ENCODE results near the gene SLC25A47.
"Not testable (repeated sequence)": the region's sequence is repeated elsewhere in the genome, so short reads cannot be mapped to it uniquely, and the experiment has no call there.

Gene SLC25A47

DNA sequence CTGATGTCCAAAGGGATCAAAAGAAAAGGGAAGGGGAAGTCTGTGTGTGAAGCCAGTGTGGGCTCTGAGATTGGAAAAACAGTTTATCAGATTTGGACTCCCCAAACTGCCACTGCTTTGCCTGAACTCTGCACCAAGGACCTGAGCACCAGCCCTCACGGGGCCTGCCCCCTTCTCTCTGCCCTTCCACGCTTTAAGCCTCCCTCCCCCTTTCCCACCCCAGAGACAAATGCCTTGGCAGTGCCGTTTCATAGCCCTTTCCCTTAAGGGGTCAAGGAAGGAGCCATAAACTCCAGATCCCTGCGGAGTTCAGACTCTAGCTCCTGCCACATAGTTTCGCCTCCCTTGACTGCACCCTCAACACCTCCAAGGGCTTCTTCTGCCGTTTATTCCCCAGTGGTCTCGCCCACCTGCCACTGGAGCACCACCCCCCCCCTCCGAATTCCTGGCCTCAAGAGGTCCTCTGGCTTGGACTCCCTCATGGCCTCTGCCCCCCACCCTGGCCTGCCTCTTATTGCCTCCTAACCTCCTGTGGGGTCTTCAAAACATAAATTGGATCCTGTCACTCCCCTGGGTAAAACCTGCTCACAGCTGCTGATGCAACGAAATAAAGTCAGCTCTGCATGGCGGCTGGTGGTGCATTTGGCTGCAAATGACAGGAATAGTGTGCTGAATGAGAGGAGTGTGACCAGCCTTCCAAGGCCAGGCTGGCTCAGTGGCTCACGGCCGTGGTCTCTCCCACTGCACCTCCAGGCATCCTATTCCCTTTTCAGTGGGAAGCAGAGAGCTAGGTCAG, 35.7 kb upstream of the SLC25A47 start:
- TF ChIP-seq, protein P1, sequence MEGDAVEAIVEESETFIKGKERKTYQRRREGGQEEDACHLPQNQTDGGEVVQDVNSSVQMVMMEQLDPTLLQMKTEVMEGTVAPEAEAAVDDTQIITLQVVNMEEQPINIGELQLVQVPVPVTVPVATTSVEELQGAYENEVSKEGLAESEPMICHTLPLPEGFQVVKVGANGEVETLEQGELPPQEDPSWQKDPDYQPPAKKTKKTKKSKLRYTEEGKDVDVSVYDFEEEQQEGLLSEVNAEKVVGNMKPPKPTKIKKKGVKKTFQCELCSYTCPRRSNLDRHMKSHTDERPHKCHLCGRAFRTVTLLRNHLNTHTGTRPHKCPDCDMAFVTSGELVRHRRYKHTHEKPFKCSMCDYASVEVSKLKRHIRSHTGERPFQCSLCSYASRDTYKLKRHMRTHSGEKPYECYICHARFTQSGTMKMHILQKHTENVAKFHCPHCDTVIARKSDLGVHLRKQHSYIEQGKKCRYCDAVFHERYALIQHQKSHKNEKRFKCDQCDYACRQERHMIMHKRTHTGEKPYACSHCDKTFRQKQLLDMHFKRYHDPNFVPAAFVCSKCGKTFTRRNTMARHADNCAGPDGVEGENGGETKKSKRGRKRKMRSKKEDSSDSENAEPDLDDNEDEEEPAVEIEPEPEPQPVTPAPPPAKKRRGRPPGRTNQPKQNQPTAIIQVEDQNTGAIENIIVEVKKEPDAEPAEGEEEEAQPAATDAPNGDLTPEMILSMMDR (IDR thresholded peaks at IDR 0.05): no peak
- no peaks in the 10 kb centered on the region for H3K27me3 ChIP-seq
- intact Hi-C loops (cut with DNase I; ENCODE audit: low total_unique reads): no loop called here
- no peak overlapping the region for H3K4me3 ChIP-seq
- no peaks in the 10 kb centered on the region for H3K9me3 ChIP-seq
- DNase-seq: no peak
- H3K36me3 ChIP-seq: peaks cover 0 to 30% (median 16%) of the 10 kb centered on the region in 3 donors
- H3K27ac ChIP-seq: no peak overlapping the region
- peaks cover 0 to 28% (median 11%) of the 10 kb centered on the region in 4 donors for H3K4me1 ChIP-seq

DNA sequence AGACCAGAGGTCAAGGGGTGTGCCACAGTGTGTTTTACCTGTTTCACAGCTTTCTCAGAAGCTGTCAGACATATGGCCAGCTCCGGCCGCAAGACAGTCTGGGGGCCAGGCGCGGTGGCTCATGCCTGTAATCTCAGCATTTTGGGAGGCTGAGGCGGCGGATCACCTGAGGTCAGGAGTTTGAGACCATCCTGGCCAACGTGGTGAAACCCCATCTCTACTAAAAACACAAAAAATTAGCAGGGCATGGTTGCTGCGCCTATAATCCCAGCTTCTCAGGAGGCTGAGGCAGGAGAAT, 35.2 kb upstream of the SLC25A47 start:
- H3K27ac ChIP-seq; DNase-seq; intact Hi-C loops (cut with DNase I; ENCODE audit: low total_unique reads); H3K27me3 ChIP-seq; H3K4me3 ChIP-seq; H3K9me3 ChIP-seq: not testable (repeated sequence)
- H3K36me3 ChIP-seq: peaks cover 0 to 35% (median 21%) of the 10 kb centered on the region in 3 donors
- peaks cover 0 to 23% (median 11%) of the 10 kb centered on the region in 4 donors for H3K4me1 ChIP-seq

DNA sequence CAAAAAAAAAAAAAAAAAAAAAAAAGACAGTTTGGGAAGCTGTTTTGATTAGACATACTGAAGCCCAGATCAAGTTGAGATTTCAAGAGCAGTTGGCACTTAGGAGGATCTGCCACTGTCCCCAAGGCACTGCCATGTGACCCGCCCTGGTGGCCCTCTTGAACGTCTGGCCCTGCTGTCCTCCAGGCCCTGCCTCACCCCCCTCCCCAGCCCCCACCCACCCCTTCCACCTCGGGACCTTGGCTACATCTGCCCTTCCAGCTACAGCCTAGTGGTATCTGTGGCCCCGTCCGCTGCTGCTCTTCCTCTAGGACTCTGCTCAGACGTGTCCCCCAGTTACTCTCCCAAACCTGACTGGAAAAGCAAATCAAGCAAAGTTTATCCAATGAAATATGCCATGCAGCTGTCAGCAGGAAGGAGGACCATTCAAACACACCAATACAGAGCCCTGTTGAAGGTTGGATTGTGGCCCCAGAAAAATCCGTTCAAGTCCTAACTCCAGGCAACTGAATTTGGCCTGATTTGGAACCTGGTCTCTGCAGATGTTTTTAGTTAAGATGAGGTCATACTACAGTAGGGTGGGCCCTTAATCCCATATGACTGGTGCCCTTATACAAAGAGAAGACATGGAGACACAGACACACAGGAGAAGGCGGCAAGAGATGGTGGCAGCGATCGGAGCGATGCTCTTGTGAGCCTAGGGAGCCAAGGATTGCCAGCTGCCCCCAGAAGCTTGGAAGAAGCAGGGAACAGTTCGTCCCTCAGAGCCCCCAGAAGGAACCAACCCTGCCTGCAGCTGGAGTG, 34.6 kb upstream of the SLC25A47 start:
- no peak overlapping the region for H3K4me3 ChIP-seq
- no peaks in the 10 kb centered on the region for H3K9me3 ChIP-seq
- intact Hi-C loops (cut with DNase I; ENCODE audit: low total_unique reads): no loop called here
- TF ChIP-seq, protein P1 (IDR thresholded peaks at IDR 0.05): no peak
- H3K27ac ChIP-seq: no peak overlapping the region
- peaks cover 0 to 19% (median 11%) of the 10 kb centered on the region in 4 donors for H3K4me1 ChIP-seq
- no peaks in the 10 kb centered on the region for H3K27me3 ChIP-seq
- no peak for DNase-seq
- H3K36me3 ChIP-seq: peaks cover 0 to 37% (median 22%) of the 10 kb centered on the region in 3 donors

DNA sequence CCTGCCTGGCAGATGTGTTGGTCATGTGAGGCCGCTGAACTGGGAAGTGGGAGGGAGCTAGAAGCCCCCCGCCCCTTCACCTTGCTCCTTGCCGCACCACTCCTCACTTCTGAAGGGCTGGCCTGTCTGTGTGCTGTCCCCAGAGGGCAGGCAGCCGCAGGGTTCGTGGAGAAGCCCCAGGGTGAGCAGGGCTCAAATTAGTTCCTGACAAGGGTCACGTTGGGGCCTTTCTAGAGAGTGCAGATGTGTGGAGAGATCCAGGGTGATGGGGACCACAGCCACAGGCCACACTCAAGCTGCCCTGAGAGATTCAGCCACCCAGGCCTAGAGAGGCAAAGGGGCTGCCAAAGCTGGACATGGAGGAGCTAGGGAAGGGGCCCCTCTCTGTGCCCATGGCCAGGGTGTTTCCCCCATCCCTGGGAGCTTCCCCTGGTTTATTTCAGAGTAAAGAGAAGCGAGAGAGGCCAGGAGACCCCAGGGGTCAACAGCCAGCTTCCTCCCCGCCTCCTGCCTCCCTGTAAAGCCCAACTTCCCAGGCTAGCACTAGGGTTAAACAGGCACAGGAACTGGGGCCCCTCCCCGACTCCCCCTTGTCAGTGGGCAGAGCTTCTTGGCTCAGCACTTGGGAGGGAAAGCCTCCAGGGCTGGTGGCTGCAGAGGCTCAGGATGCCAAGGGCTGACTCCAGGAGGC, 33.1 kb upstream of the SLC25A47 start:
- peak in 1 of 2 donors; percentile 16 for DNase-seq
- Histone ChIP-seq H3K4me1 (peaks cover 0 to 8% (median 7%) of the 10 kb centered on the region in 4 donors), H3K4me3 (no peak overlapping the region), H3K9me3 (no peaks in the 10 kb centered on the region), H3K36me3 (peaks cover 0 to 37% (median 22%) of the 10 kb centered on the region in 3 donors), H3K27me3 (no peaks in the 10 kb centered on the region), H3K27ac (no peak overlapping the region)
- TF ChIP-seq, protein P1 (IDR thresholded peaks at IDR 0.05): no peak
- intact Hi-C loops (cut with DNase I; ENCODE audit: low total_unique reads): no loop called here

DNA sequence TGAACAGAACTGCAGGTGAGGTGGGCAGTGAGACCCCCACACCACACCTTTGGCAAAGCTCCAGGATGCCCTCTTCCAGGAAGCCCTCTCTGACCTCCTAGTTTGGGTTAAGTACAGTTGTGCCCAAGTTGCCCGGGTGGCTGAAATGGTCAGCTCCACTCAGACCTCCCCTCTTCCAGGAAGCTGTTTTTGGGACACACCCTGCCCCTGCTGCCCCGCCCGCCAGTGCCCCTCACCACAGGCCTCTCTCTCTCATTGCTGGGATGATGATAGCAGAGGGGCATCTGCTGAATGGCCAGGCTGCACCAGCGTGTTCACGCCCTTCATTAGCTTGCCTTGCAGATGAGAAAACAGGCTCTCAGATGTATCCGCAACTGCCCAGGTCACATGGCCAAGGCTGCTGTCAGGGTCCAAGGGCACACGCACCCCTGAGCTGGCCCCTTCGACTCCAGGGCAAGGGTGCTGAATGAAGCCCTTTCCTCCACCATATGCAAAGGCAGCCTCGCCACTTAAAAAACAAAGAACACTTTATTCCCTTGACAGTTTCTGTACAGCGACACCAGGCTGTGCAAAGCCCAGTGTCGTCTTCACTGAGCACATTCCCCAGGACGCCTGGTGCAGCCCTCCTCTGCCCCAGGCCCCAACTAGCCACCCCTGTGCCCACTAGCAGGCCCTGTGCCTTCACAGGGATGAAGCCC, 32.4 kb upstream of the SLC25A47 start:
- Histone ChIP-seq H3K9me3 (no peaks in the 10 kb centered on the region), H3K4me1 (peaks cover 0 to 5% (median 4%) of the 10 kb centered on the region in 4 donors), H3K4me3 (no peak overlapping the region), H3K27ac (no peak overlapping the region), H3K36me3 (peaks cover 0 to 37% (median 22%) of the 10 kb centered on the region in 3 donors), H3K27me3 (no peaks in the 10 kb centered on the region)
- DNase-seq: peak in 1 of 2 donors; percentile 19
- intact Hi-C loops (cut with DNase I; ENCODE audit: low total_unique reads): no loop called here
- TF ChIP-seq, protein P1 (IDR thresholded peaks at IDR 0.05): no peak
